Measurements from ENCODE around the gene ITIH4. TPM values are rescaled to one million over a fixed set of nuclear protein-coding genes. Genes with fewer than 3 reads are reported as not detected.

ITIH4 gene
- total and polyA plus RNA-seq, 9 of the 15 experiments (the other 6 are each of a cell fraction or from before 2014, with no cell fraction given) = 0.09 to 0.62 (median 0.20) TPM; not detected in 6

- no peak for FAIRE-seq
Measured at GRCh38 chr3:52838561-52839267, 8.2 kb upstream of the ITIH4 start.

GRCh38 chr3:52836986-52837385, 6.5 kb upstream of the ITIH4 start:
- Histone ChIP-seq H3K9me1 (ENCODE audit: control insufficient read depth, insufficient read depth, low read length) (no peaks in the 10 kb centered on the region), H2AFZ (ENCODE audit: low read depth, low read length) (no peak overlapping the region), H3K4me3 (no peak overlapping the region), H3K4me2 (ENCODE audit: insufficient read depth, low read length) (no peak overlapping the region), H3K27ac (ENCODE audit: extremely low read depth, low read depth, low read length) (no peak overlapping the region), H3K79me2 (ENCODE audit: control insufficient read depth, insufficient read depth, low read length) (no peaks in the 10 kb centered on the region), H3K9me3 (replicated peaks; ENCODE audit: control insufficient read depth, insufficient read depth, low read depth, low read length) (no peaks in the 10 kb centered on the region), H3K4me1 (replicated peaks in 1 of 2; ENCODE audit: control insufficient read depth in 2 of 2, insufficient read depth in 2 of 2, low read length in 2 of 2) (peaks cover 0 to 2% of the 10 kb centered on the region in 2 experiments; a peak in 2 of 5 replicates), H3K27me3 (ENCODE audit: control insufficient read depth in 2 of 2, insufficient read depth in 2 of 2, low read length in 2 of 2) (no peaks in the 10 kb centered on the region), H3K36me3 (ENCODE audit: control insufficient read depth, insufficient read depth, low read length) (no peaks in the 10 kb centered on the region), H3K9ac (ENCODE audit: insufficient read depth in 1 of 2, low read depth in 2 of 2, low read length in 2 of 2) (no peak overlapping the region), H4K20me1 (replicated peaks; ENCODE audit: control insufficient read depth, insufficient read depth, low read length) (no peaks in the 10 kb centered on the region)
- BruUV-seq (replicated peaks) = no TSS peak
- DNase-seq (ENCODE audit: extremely low read depth in 1 of 4, low spot score in 3 of 4) (no peak), ATAC-seq (no peak), FAIRE-seq (no peak)
- CTCF ChIA-PET (ENCODE audit: low intra/inter-chr PET ratio) = no interaction called here
- intact Hi-C loops (cut with micrococcal nuclease) = no loop called here
- WGBS (ENCODE audit: insufficient coverage, low coverage, missing lambda C conversion rate) = 24% methylated on average over 4 of the region's 4 CpGs
- in situ Hi-C loops (cut with MboI) = no loop called here
- POLR2A ChIA-PET = no interaction called here
- TF ChIP-seq ZFPM2 (CRISPR knock-in tag; IDR thresholded peaks at IDR 0.05) (no peak), ATF3 (IDR thresholded peaks at IDR 0.05) (no peak), ATF3 (CRISPR knock-in tag; conservative IDR thresholded peaks at IDR 0.05) (no peak), ZNF280B (CRISPR knock-in tag; IDR thresholded peaks at IDR 0.05) (no peak), MCM7 (IDR thresholded peaks at IDR 0.05) (no peak)

More at GRCh38 chr3:52838561-52839267, 8.2 kb upstream of the ITIH4 start:
- Histone ChIP-seq H3K9ac (ENCODE audit: insufficient read depth in 1 of 2, low read depth in 2 of 2, low read length in 2 of 2) (no peak overlapping the region), H3K27me3 (ENCODE audit: control insufficient read depth in 2 of 2, insufficient read depth in 2 of 2, low read length in 2 of 2) (no peaks in the 10 kb centered on the region), H3K9me1 (ENCODE audit: control insufficient read depth, insufficient read depth, low read length) (no peaks in the 10 kb centered on the region), H3K4me1 (replicated peaks in 1 of 2; ENCODE audit: control insufficient read depth in 2 of 2, insufficient read depth in 2 of 2, low read length in 2 of 2) (no peaks in the 10 kb centered on the region; a peak in 1 of 5 replicates), H3K4me3 (no peak overlapping the region), H3K9me3 (replicated peaks; ENCODE audit: control insufficient read depth, insufficient read depth, low read depth, low read length) (no peaks in the 10 kb centered on the region), H3K4me2 (ENCODE audit: insufficient read depth, low read length) (no peak overlapping the region), H2AFZ (ENCODE audit: low read depth, low read length) (no peak overlapping the region), H4K20me1 (replicated peaks; ENCODE audit: control insufficient read depth, insufficient read depth, low read length) (no peaks in the 10 kb centered on the region), H3K27ac (ENCODE audit: extremely low read depth, low read depth, low read length) (no peak overlapping the region), H3K79me2 (ENCODE audit: control insufficient read depth, insufficient read depth, low read length) (no peaks in the 10 kb centered on the region), H3K36me3 (ENCODE audit: control insufficient read depth, insufficient read depth, low read length) (no peaks in the 10 kb centered on the region)
- no TSS peak for BruUV-seq (replicated peaks)
- ATAC-seq (no peak), DNase-seq (ENCODE audit: extremely low read depth in 1 of 4, low spot score in 3 of 4) (no peak)
- intact Hi-C loops (cut with micrococcal nuclease) (no loop called here), in situ Hi-C loops (cut with MboI) (no loop called here)
- ChIA-PET POLR2A (interaction anchor here (0.6 to 1.3 kb wide), 4 partner anchors 9 to 219 kb away, joined by 3 to 4 read pairs (median 3); no protein-coding TSS in a partner anchor), CTCF (ENCODE audit: low intra/inter-chr PET ratio) (no interaction called here)
- no peak for TF ChIP-seq TAL1 (IDR thresholded peaks at IDR 0.05)
- TF ChIP-seq ZNF431 (CRISPR knock-in tag; IDR thresholded peaks at IDR 0.05) = no peak
- WGBS (ENCODE audit: insufficient coverage, low coverage, missing lambda C conversion rate) = 37% methylated on average over 7 of the region's 8 CpGs

Measured in K562 (cell line).